Right forelimb (tissue), 1 donor: ENCODE data around the gene FOCAD.
"Not testable (repeated sequence)": the region's sequence is repeated elsewhere in the genome, so short reads cannot be mapped to it uniquely, and the experiment has no call there.

Experiments used
- DNase-seq: peaks from one replicate; pipeline ENCODE4 v3.0.0-alpha.2; 2018

The FOCAD gene, protein sequence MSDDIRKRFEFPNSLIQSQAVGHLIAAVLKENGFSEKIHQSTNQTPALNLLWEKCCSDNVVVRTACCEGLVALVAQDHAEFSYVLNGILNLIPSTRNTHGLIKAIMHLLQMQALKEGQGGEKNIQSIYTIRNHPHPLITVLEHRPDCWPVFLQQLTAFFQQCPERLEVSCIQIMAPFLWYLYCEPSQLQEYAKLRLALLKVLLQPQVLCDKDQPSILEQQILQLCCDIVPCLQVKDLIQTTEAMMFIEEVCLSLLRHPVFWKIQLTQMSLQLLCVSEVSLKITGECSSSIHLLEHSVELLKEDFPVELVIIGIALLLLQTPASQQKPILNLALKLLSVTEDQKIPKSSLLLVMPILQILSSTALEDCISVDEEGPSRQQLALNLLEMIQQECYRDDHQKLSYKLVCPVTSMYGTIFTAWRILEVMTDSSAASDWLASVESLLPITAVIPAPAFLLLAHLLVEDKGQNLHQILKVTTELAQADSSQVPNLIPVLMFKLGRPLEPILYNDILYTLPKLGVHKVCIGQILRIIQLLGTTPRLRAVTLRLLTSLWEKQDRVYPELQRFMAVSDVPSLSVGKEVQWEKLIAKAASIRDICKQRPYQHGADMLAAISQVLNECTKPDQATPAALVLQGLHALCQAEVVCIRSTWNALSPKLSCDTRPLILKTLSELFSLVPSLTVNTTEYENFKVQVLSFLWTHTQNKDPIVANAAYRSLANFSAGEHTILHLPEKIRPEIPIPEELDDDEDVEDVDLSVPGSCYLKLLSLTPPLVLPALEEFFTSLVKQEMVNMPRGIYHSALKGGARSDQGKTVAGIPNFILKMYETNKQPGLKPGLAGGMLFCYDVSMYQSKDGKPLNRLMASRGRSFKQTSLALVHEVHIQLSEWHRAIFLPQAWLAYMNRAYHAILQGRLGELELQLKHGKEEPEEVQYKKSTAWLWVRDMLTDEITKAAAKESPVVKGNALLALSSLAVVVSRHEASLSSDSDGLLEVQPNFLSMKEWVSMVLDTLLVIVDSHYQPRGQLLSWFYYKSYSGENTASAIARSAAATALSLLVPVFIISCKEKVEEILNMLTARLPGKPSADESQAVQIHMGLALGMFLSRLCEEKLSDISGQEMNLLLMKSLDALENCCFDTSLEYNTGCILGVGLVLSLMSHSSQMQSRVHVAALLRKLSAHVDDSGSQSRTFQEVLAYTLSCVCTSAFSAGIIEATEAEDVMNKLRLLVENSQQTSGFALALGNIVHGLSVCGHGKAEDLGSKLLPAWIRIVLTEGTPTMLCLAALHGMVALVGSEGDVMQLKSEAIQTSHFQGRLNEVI (N-terminal part only)

DNA sequence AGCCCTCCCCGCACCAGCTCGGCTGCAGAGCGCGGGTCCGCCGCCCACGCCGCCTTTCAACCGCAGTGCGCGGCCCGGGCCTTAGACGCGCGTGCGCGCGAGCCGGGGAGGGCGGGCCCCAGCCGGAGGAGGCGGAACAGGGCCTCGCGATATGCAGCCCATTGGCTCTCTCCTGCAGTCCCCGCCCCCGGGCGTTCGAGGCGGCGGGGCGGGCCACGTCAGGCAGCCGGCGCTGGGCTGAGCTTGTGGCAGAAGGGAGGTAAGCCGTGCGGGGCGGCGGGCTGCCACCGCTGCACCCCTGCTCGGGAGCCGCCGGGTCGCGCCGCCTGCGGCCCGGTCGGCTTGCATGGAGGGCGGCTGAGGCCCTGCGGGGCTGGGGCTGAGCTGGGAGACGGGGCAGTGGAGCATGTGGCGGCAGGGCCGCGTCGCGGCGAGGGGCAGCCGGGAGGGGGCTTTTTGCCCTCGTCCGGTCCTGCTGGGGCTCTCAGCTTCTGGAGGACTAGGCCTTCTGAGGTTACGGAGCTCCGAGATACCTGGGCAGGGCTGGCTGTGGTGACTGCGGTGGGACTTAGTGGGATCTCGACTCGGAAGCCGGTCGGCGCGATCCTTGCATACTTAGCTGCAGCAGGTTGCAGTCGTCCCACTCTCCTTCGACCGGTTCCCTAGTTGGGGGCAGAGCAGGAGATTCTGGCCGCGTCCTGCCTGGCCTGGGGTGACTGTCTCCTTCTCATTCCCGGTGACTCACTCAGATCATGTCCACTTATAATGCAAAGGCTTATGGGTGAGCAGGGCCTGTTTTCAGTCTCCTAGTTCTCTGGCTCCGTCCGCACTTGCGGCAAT, at the start of gene FOCAD:
TSS of gene FOCAD (plus strand) at position 225 of the 840 bp plus-strand sequence. CDS start 31,095 bp downstream, outside the sequence.
- DNase-seq: peak; percentile 96

GRCh38 chr9:20634895-20635294, 49.2 kb upstream of the FOCAD start:
- DNase-seq: no peak

- DNase-seq: no peak
These were observed 47.1 kb upstream of the FOCAD start for GRCh38 chr9:20636888-20637440.

GRCh38 chr9:20640331-20641187, 43.5 kb upstream of the FOCAD start:
- no peak for DNase-seq

DNA sequence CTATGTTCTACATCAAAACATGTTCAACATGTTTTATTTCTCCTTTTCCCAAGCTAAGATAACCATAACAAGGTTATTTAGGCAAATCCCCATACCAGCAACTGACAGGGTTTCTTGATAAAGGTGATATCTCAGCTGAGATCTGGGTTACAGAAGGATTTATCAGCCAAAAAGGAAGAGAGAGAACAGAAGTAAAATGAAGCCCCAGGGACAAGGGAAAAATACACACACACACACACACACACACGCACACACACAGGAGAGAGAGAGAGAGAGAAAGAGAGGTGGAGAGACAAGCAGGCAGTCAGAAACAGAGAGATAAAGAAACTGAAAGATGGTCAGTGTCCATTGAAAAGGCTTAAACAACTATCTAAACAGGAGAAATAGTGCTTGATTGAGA, 42.0 kb upstream of the FOCAD start:
- DNase-seq: no peak

- no peak for DNase-seq
These were observed 40.4 kb upstream of the FOCAD start for GRCh38 chr9:20643660-20644059.

- no peak for DNase-seq
These were observed 37.4 kb upstream of the FOCAD start for GRCh38 chr9:20646656-20647055.

- DNase-seq: no peak
These were observed 34.7 kb upstream of the FOCAD start for GRCh38 chr9:20649381-20649780.

DNA sequence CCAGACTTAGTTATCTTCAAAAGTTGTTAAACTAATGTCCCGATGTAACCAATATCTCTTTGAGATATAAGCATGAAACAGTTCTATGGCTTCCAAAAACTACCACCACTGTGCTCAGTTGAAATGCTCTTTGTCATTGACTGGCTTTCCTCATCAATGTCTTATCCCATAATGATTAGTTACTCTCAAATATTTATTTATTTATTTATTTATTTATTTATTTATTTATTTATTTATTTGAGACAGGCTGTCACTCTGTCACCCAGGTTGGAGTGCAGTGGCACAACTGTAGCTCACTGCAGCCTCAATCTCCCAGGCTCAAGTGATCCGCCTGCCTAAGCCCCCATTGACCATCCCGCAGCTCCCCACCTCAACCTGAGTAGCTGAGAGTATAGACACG, 33.7 kb upstream of the FOCAD start:
- DNase-seq: no peak

DNA sequence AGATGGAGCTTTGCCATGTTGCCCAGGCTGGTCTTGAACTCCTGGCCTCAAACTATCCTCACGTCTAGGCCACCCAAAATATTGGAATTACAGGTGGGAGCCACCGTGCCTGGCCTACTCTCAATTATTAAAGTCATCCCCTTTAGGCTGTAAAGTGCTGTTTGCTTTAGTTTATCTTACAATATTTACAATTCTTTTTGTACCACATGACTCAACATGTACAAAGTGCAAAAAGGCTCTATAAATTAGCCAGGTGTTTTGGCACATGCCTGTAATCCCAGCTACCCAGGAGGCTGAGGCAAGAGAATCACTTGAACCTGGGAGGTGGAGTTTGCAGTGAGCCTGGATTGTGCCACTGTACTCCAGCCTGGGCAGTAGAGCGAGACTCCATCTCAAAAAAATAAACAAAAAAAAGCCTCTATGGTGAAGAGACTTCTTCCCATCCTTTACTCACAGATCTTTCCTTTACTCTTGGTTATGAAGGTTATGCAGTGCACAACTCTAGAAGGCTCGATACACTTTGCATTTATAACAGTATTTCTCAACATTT, 33.2 kb upstream of the FOCAD start:
- no peak for DNase-seq

DNA sequence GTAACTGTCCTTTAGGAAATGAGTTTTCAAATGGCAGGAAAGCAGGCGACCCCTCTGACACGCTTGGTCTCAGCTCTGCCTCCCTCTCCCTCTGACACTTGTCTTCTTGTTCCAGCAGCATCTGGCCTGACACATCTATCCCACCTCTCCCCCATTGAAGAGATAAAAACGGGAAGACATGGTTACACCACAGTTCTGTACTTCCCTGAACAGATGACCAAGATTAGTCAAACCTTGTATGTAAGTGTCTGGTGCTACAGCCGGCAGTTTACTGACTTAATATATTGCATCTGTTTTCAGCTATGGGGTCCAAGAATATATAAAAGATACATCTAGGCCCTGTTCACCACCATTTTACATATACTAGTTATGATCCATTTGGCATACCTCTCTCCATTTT, 32.1 kb upstream of the FOCAD start:
- DNase-seq: no peak

- DNase-seq: not testable (repeated sequence)
These were observed 25.8 kb upstream of the FOCAD start for GRCh38 chr9:20658246-20658667.

GRCh38 chr9:20658677-20659473, 25.2 kb upstream of the FOCAD start:
- no peak for DNase-seq

- DNase-seq: no peak
These were observed 24.5 kb upstream of the FOCAD start for GRCh38 chr9:20659474-20659967.

- no peak for DNase-seq
These were observed 21.9 kb upstream of the FOCAD start for GRCh38 chr9:20662156-20662555.

DNA sequence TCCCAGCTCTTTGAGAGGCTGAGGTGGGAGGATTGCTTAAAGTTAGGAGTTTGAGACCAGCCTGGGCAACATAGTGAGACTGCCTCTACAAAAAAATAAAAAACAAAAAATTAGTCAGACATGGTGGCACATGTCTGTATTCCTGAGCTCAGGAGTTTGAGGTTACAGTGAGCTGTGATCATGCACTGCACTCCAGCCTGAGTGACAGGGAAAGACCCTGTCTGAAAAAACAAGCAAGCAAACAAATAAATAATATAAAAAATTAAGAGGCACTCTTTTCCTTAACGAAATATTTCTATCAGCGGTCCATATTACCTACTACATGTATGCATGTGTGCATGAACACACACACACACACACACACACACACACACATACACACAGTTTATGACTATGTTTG, 20.9 kb upstream of the FOCAD start:
- DNase-seq: no peak

DNA sequence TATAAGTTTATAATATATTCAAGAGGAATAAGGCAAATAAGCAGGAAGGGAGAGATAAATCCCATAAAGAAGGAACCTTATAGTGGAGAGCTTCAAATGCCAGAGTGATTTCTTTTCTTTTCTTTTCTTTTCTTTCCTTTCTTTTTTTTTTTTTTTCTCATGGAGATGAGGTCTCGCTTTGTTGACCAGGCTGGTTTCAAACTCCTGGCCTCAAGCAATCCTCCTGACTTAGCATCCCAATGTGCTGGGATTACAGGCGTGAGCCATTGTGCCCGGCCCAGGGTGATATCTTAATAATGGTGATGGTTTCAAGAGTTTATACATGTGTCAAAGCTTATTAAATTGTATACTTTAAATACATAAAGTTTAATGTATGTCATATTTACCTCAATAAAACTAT, 19.6 kb upstream of the FOCAD start:
- DNase-seq: no peak

GRCh38 chr9:20670395-20670794, 13.7 kb upstream of the FOCAD start:
- no peak for DNase-seq

DNA sequence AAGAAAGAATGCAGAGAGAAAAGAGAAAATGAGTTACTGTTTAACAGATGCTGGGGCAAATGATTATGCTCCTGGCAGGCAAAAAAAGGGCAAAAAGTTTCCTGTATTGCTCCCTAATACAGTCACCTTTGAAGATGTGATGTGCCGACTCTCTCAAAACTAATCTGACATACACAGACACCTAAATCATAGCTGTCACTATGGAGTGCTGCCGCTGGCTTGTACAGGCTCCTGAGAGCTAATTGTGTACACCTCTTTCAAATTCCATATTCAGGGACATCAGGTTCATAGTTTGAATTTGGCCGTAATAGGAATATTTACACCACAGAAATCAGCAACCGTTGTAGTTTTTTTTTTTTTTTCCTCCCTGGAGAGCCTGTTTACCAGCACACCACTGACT, 12.4 kb upstream of the FOCAD start:
- DNase-seq: no peak
